HFFc6 (cell line): ENCODE results near the gene NINJ2. TPM values are rescaled to one million over a fixed set of nuclear protein-coding genes. Genes with fewer than 3 reads are reported as not detected.

Experiments used
- DNase-seq: peaks from one replicate; pipeline ENCODE4 v3.0.0-alpha.2; 2018
- H3K27ac Mint-ChIP-seq: 2 replicates; pipeline ENCODE4 v1.8.0; 2020; ENCODE audit warnings: mild to moderate bottlenecking, mixed read lengths
- H3K27me3 Mint-ChIP-seq: 2 replicates; pipeline ENCODE4 v1.8.0; 2021; ENCODE audit warnings: mild to moderate bottlenecking, moderate library complexity, mixed read lengths; ENCODE audit not compliant: insufficient read depth
- H3K36me3 Mint-ChIP-seq: 2 replicates; pipeline ENCODE4 v1.8.0; 2021; ENCODE audit warnings: low read depth, mixed read lengths
- H3K4me1 Mint-ChIP-seq: 2 replicates; pipeline ENCODE4 v1.8.0; 2020; ENCODE audit warnings: low read depth, mixed read lengths
- H3K4me3 Mint-ChIP-seq: 2 replicates; pipeline ENCODE4 v1.8.0; 2020; ENCODE audit warnings: mild to moderate bottlenecking, moderate library complexity, mixed read lengths
- H3K9me3 Mint-ChIP-seq: 2 replicates; pipeline ENCODE4 v1.8.0; 2020; ENCODE audit warnings: mild to moderate bottlenecking, mixed read lengths
- CTCF ChIP-seq: fragments of 200-600 bp; sonication (generic); IDR thresholded peaks from 2 replicates; pipeline ENCODE4 v1.5.0; 2021; ENCODE audit warnings: antibody characterized with exemption, mild to moderate bottlenecking
- total RNA-seq, 6 experiments: library from RNA; stranded (reverse); fragmentation: NEBNext Ultra II Directional; extraction: Animal tissue kit (Norgen Biotek cat#: 25700); gene quantifications; 2 replicates in 1 of 6; 3 replicates in 5 of 6; pipeline ENCODE4 v1.2.3, GENCODE V29; 2021

Gene NINJ2
- total RNA-seq, 6 experiments from 2014 or later = not detected

- Mint-ChIP-seq H3K36me3 (no peaks in the 10 kb centered on the region), H3K27ac (no peak overlapping the region), H3K9me3 (no peaks in the 10 kb centered on the region), H3K4me3 (no peak overlapping the region), H3K4me1 (peaks cover 15% of the 10 kb centered on the region), H3K27me3 (no peaks in the 10 kb centered on the region; the same call in 1 of the 2 replicates)
- no peak for TF ChIP-seq CTCF
- DNase-seq = no peak
Observed at GRCh38 chr12:639566-639965, 23.7 kb downstream of the NINJ2 start.

- Mint-ChIP-seq H3K36me3 (no peaks in the 10 kb centered on the region), H3K4me3 (no peak overlapping the region), H3K27me3 (no peaks in the 10 kb centered on the region), H3K27ac (no peak overlapping the region), H3K9me3 (no peaks in the 10 kb centered on the region), H3K4me1 (peaks cover 15% of the 10 kb centered on the region)
- TF ChIP-seq CTCF = no peak
- no peak for DNase-seq
Observed at GRCh38 chr12:638953-639557, 24.2 kb downstream of the NINJ2 start.

- no peak for TF ChIP-seq CTCF
- Mint-ChIP-seq H3K9me3 (no peaks in the 10 kb centered on the region), H3K27me3 (peaks cover 2% of the 10 kb centered on the region; the same call in 1 of the 2 replicates), H3K4me1 (peaks cover 27% of the 10 kb centered on the region), H3K36me3 (no peaks in the 10 kb centered on the region), H3K4me3 (no peak overlapping the region), H3K27ac (no peak overlapping the region)
- DNase-seq = no peak
Observed at GRCh38 chr12:636632-637031, 26.6 kb downstream of the NINJ2 start.

- H3K9me3 Mint-ChIP-seq = no peaks in the 10 kb centered on the region
- TF ChIP-seq CTCF = no peak
- H3K27me3 Mint-ChIP-seq = peaks cover 2% of the 10 kb centered on the region; the same call in 1 of the 2 replicates
- H3K27ac Mint-ChIP-seq = peak overlapping the region; percentile 16; the same call in 1 of the 2 replicates
- peaks cover 32% of the 10 kb centered on the region for H3K4me1 Mint-ChIP-seq
- H3K36me3 Mint-ChIP-seq = no peaks in the 10 kb centered on the region
- H3K4me3 Mint-ChIP-seq = no peak overlapping the region
- no peak for DNase-seq
Observed at GRCh38 chr12:633731-634130, 29.5 kb downstream of the NINJ2 start.

- peaks cover 32% of the 10 kb centered on the region for H3K4me1 Mint-ChIP-seq
- H3K4me3 Mint-ChIP-seq = peak overlapping the region; percentile 52
Observed at GRCh38 chr12:632102-632696, 31.0 kb downstream of the NINJ2 start.

More at GRCh38 chr12:632102-632696, 31.0 kb downstream of the NINJ2 start:
- Mint-ChIP-seq H3K27me3 (peaks cover 2% of the 10 kb centered on the region; the same call in 1 of the 2 replicates), H3K36me3 (no peaks in the 10 kb centered on the region), H3K9me3 (no peaks in the 10 kb centered on the region), H3K27ac (peak overlapping the region; percentile 77)
- peak; percentile 94 for DNase-seq
- no peak for TF ChIP-seq CTCF
